GM18868 (cell line): ENCODE data around the gene CDC6.

Experiments
- ATAC-seq: cut with Tn5 transposase; IDR thresholded peaks from one replicate; pipeline ENCODE4 v1.9.1; 2021; ENCODE audit warnings: mild to moderate bottlenecking, moderate library complexity; ENCODE audit not compliant: unreplicated experiment

Gene CDC6

DNA sequence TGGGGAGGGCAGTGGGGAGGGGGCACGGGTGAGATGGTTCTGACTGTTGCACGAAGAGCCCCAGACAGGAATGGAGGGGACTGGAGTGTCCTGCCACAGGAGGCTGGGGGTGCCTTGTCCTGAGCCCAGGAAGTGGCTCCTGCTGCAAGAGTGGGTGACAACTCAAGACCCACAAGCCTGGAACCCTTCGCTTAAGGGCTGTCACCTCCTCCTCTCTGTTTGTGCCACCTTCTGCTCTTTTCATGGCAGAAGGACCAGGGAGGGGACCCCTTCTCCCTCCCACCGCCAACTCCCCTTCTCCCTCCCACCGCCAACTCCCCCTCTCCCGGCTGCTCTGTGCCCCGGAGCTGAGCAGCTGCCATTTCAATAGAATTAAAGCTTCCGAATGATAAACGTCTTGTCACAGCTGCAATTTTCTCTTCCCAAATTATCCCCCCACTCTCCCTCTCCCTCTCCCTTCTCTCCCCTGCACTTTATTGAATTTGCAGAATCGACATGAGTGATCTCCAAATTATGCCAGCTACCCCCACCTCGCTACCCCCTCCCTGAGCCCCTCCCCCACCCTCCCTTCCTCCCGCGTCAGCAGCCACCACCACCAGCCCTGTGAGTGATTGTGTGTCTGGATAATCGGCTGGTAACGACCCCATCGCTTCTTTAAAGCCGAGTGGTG, 63.1 kb downstream of the CDC6 start:
- ATAC-seq, result no peak

DNA sequence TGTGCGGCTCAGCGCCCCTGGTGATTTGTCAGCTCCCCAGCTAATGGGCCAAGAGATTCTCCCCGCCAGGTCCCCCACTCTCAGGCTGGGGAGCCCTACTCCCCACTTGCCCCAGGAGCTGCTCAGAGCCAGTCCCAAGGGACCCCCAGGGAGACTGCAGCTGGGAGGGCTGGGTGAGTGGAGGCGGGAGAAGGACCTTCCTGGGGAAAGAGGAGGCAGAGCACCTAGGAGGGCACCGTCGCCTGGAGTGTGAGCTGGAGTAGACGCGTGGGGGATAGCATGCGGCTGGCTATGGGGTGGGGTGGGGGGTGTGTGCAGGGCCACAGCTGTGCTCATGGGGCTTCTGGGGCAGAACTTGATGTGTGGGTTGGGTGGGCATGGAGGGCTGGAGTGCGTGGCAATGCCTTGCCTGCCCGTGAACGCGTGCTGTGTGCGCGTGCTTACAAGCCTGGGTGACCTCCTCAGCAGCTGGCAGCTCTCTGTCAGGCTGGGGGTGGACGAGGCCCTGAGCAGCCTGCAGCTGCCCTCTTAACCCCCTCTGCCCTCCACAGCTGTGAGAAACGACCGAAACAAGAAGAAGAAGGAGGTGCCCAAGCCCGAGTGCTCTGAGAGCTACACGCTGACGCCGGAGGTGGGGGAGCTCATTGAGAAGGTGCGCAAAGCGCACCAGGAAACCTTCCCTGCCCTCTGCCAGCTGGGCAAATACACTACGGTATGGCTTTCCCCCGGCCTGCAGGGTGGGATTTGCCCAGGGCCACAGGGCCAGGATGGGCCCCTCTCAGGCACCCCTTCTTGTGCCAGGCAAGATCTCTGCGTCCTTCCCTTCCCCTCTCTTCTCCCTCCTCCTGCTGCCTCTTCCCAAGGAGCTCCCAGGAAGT, 63.9 kb downstream of the CDC6 start:
- no peak for ATAC-seq

- no peak for ATAC-seq
Observed at GRCh38 chr17:40352237-40352778, 64.6 kb downstream of the CDC6 start.

DNA sequence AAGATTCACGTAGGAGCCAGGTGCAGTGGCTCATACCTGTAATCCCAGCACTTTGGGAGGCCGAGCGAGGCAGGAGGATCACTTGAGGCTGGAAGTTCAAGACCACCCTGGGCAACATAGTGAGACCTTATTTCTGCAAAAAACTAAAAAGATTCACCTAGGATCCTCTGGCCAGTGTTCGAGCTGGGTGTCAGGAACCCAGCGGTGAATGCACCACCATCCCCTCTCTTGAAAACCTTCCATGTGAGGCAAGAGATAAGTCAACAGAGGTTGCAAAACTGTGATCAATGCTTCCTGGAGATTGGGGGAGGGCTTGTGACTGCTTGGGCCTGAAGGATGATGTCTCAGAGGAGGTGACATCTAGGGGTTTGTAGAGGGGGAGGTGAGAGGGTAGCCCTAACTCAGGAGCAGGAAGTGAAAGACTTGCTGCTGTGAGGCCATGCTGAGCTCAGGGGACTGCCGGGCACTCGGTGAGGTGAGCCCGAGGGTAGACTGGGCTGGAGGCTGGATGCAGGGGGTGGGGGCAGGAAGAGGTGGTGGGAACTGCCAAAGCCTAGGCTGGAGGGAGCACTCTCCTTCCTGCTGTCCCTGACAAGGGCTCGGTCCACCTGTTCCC, 65.2 kb downstream of the CDC6 start:
- ATAC-seq, result no peak
